PFSK-1 (cell line): ENCODE measurements around the gene B3GLCT.

Experiments used
- FOXP2 ChIP-seq: optimal IDR thresholded peaks from 2 replicates; pipeline ENCODE3; 2011; ENCODE audit warnings: borderline replicate concordance, control low read depth, inconsistent platforms; ENCODE audit not compliant: insufficient read depth; ENCODE audit errors: extremely low read length, extremely low read depth
- POLR2AphosphoS5 ChIP-seq: IDR thresholded peaks from 2 replicates; pipeline ENCODE4 v1.6.1; 2012; ENCODE audit warnings: low read depth, mild to moderate bottlenecking, control low read depth, low read length, moderate library complexity
- REST ChIP-seq, 2 experiments: IDR thresholded peaks; 2 replicates each; pipeline versions ENCODE4 v1.6.1 to v1.8.0; 2011 to 2012; ENCODE audit warnings: low read depth in 2 of 2, low read length in 2 of 2, control low read depth in 1 of 2, inconsistent platforms in 1 of 2, mild to moderate bottlenecking in 1 of 2, moderate library complexity in 1 of 2; ENCODE audit not compliant: insufficient read depth in 1 of 2
- TAF1 ChIP-seq: IDR thresholded peaks from 2 replicates; pipeline ENCODE4 v1.6.1; 2012; ENCODE audit warnings: low read length, control low read depth, borderline replicate concordance; ENCODE audit not compliant: insufficient read depth

DNA sequence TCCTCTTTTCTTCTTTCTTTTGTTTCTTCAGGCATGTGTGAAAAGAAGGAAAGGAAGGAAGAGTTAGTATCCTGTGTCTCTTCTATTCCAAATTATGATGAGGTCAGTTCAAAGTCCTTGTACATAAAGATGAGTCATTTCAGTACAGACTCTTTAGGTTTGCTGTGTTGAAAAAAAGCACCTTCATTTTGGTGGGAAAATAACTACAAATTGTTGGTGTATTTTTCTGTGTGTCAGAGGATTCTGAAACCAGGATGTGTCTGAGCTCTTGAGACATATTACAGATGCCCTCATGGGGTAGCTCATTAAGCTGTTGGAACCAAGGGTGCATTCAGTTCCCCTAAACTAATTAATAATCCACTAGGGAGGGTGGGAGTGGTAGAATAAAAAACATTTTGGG, 32.3 kb upstream of the B3GLCT start:
- TF ChIP-seq POLR2AphosphoS5 (no peak), TAF1 (no peak), REST (IDR thresholded peaks at IDR 0.05; ENCODE audit: insufficient read depth in 1 of 2, low read depth in 2 of 2, low read length in 2 of 2) (no peak), FOXP2 (no peak)
